GM12873 (cell line): Measurements from ENCODE around the gene CCNY.

Source experiments
- TF ChIP-seq, protein P1 (sequence below): IDR thresholded peaks from 2 replicates; pipeline ENCODE4 v1.5.1; 2012; ENCODE audit warnings: low read depth, mild to moderate bottlenecking, moderate library complexity, low read length, control low read depth; ENCODE audit not compliant: insufficient read depth; ENCODE audit errors: missing control alignments

Gene CCNY

DNA sequence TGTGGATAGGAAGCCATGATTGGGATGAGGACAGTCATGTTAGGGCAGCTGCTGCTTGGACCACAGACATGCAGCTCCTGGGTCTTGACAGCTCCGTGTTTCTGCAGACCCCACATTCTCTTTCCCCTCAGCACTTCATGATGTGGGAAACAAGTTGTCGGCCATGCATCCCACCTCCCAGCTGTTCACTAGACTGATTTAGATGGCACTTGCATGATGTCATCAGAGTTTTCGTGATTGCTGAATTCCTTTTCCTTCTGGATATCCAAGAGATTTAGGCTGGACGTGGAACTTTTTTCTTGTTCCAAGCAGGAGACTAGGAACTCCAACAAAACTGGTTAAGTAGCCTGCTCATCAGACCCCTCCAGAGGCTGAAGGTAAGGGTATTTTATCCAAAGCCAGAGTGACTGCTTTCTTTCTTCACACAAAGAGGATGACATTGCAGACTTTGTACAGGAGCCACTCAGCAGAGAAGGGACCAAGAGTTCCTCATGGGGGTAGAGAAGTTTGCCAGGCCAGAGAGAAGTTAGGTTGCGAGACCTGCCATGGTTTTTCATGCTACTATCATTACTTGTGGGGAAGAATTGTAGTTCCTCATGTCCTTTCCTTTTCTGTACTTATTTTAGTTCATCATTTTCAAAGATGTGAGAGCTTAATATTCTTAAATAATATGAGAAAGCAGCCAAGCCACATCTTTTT lies 151.2 kb downstream of the CCNY start:
- TF ChIP-seq, protein P1, sequence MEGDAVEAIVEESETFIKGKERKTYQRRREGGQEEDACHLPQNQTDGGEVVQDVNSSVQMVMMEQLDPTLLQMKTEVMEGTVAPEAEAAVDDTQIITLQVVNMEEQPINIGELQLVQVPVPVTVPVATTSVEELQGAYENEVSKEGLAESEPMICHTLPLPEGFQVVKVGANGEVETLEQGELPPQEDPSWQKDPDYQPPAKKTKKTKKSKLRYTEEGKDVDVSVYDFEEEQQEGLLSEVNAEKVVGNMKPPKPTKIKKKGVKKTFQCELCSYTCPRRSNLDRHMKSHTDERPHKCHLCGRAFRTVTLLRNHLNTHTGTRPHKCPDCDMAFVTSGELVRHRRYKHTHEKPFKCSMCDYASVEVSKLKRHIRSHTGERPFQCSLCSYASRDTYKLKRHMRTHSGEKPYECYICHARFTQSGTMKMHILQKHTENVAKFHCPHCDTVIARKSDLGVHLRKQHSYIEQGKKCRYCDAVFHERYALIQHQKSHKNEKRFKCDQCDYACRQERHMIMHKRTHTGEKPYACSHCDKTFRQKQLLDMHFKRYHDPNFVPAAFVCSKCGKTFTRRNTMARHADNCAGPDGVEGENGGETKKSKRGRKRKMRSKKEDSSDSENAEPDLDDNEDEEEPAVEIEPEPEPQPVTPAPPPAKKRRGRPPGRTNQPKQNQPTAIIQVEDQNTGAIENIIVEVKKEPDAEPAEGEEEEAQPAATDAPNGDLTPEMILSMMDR = no peak

DNA sequence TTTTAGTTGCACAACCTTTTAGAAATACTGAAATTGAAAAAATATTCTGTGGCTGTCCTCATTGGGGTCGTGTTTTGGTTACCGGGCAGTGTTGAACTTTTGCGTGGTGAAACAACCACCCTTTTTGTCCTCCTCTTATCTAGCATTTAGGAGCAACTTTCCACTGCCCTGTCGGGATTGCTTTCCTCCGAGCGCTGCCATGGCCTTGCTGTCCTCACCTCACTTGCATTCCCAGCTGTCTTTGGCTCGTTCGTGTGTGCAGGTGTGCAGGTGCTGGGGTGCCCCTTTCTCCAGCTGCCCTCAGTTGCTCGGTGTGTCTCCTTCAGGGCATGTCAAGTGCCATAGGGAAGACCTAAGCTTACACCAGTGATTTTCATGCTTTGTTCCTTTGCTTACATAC lies 151.9 kb downstream of the CCNY start:
- TF ChIP-seq, protein P1 = no peak

DNA sequence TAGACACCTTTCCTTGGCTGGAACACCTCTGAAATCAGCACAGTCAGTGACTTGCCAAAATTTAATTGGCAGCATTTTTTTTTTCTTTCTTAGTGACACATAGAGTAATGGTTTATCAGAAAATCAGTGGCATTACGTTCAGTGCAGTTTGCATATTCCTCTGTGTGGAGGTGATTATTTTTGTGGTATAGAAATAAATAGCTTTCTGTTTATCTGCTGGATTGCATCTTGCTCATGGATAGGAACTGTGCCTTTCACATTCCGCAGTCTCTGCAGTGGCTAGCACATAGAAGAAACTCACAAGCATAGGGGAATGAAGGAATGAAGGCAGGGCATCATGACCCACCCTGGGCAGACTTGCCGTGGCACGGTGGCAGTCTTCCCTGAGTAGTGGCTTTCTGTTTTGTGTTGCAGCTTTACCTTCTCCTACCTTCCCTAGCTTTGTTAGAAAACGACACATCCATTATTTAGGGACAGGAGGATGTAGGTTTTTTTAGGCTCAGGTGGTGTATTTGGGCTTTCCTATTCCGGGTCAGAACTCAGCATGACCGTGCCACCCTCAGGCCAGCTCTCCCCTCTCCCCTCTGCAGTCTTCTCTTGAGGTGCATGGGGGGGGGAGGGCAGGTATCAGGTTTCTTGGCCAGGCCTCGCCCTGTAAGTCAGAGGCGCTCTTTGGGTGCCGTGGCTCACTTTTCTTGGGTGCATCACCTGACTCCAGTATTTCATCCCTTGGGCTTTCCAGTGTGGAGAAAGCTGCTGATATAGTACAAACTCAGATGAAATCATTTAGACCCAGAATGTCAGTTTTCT lies 156.3 kb downstream of the CCNY start:
- TF ChIP-seq, protein P1 = no peak

DNA sequence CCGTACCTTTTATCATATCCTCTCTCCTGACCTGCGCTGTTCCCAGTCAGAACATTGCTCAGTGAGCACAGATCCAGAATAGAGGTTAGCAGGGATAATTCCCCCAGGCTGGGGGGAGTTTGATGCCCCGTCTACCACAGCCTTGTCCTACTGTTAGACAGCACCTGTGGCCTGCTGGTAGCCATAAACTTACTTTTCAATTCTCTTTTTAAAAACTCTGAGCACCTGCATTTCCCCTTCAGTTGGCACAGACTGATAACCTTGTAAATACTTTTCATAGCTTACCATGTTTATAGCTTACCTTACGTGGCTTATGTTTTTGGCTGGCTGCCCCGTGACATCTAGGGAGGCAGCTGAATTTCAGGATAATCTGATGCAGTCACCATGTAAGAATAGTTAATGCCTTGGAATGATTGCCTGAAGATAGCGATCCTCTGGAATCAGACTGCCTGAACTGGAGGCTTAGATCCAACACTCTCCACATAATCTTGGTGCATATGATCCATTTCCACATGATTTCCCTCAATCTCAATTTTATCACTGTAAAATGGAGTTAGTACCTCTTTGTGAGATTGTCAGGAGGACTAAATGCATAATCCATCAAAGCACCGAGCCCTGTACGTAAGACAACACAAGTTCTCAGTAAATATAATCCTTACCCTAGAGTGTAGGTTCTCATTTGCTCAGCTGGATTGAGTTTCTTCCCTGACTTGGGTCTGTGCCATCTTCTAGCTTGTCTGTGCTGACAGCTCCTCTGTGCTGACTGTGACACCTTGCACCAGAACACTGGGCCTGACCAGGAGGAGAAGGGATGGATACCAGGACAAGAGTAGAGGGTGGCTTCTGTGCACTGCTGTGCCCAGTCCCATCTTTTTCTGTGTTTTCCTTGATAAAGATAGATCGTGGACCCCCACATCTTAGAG lies 157.1 kb downstream of the CCNY start:
- TF ChIP-seq, protein P1 = no peak

DNA sequence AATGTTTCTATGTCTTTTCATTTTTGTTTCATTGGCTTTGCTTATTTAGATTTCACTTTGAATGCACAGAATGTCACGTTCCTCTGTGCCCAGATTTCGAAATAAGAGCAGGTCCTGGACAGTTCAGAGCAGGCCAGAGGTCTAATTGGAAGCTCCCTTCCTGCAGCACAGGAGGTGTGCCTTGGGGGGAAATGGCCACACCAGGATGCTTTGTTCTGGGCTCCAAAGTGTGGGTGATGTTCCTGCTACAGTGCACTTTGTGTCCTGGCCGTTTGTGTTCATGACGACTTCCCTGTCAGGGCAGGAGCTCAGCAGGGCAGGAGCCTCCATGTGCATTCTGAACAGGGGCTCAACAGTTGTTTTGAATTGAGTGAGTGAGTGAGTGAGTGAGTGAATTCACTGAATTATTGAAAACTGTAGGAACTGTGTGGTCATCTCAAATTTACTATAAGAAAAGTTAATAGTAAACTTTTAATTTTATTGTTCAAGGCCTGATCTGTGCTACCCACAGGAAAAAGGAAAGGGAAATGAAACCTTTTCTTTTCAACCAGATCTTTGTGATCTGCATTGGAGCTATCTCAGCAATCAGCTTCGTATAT lies 159.3 kb downstream of the CCNY start:
- TF ChIP-seq, protein P1 = no peak

DNA sequence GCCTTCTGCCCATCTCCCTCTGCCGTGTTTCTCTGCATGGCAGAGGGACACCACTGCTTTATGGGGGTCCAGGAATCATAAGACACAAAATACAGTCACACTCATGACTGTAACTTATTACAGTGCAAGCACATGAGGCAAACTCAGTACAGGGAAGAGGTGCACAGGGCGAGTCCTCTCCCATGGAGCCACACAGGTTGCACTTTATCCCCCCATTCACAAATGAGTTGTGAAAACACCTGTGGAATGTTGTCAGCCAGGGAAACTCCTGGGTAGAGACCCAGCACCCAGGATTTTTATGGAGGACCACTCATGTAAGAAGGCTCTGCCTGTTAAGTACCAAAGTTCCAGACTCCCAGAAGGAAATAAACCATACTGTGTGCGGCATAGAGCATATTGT lies 161.6 kb downstream of the CCNY start:
- TF ChIP-seq, protein P1 = no peak

DNA sequence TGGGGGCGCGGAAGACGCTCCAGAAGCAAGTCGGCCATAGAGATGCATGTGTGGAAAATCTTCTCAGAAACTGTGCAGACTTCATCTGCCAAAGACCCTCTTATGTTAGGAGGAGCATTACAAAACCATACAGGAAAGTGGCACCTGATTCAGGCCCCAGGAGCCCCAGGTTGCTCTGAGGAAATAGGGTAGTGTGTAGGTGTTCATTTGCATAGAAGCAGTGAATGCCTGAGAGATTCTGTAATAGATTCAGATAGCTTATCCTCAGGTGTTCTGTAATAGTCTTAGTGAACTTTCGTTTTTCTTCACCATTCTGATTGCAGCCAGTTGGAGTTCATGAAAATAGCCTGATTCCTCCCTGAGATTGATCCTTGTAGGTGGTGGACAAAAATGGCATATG lies 162.4 kb downstream of the CCNY start:
- TF ChIP-seq, protein P1 = no peak
